Measurements from ENCODE around the gene CEACAM20.

GRCh38 chr19:44552324-44552723 is 22.8 kb upstream of the CEACAM20 start:
- peak; percentile 71 for TF ChIP-seq CTCF (conservative IDR thresholded peaks at IDR 0.05; ENCODE audit: low read depth, low read length)
- TF ChIP-seq EZH2 (IDR thresholded peaks at IDR 0.05; ENCODE audit: borderline replicate concordance, low read depth, low read length, poor library complexity, severe bottlenecking), result no peak

Measured in A673 (cell line).